OCI-LY1 (cell line): Measurements from ENCODE around the gene GYS2.

Experiments
- CTCF ChIP-seq: fragments of 200-600 bp; sonication (generic), shearing (Covaris generic); IDR thresholded peaks from 2 replicates; pipeline ENCODE4 v1.5.1; 2017; ENCODE audit warnings: mild to moderate bottlenecking, antibody characterized with exemption, low read length, moderate library complexity, mixed read lengths
- EZH2 ChIP-seq: fragments of 200-600 bp; sonication (generic), shearing (Covaris generic); IDR thresholded peaks from 2 replicates; pipeline ENCODE4 v1.8.0; 2017; ENCODE audit warnings: borderline replicate concordance, mixed run types, mild to moderate bottlenecking, antibody characterized with exemption, low read length, moderate library complexity, mixed read lengths

GRCh38 chr12:21598651-21599050, 6.0 kb downstream of the GYS2 start:
- TF ChIP-seq CTCF, result no peak
- TF ChIP-seq EZH2, result no peak
